Lung (tissue), 16 donors: ENCODE measurements around the gene SIX6. TPM values are rescaled to one million over a fixed set of nuclear protein-coding genes. Genes with fewer than 3 reads are reported as not detected.
"Not testable (repeated sequence)": the region's sequence is repeated elsewhere in the genome, so short reads cannot be mapped to it uniquely, and the experiment has no call there.

Source experiments
- ATAC-seq: fragments of 200-7000 bp; cut with Tn5 transposase; one replicate; pipeline ENCODE4 v1.9.1; 2020; ENCODE audit warnings: moderate number of reproducible peaks; ENCODE audit not compliant: insufficient read depth, low FRiP score
- DNase-seq, 3 donors: peaks; one replicate each; pipeline ENCODE4 v3.0.0-alpha.2; 2013 to 2017
- H3K27ac ChIP-seq, 2 donors: one replicate each; pipeline ENCODE4 v1.5.1; 2013; ENCODE audit warnings: mild to moderate bottlenecking in 2 of 2, moderate library complexity in 2 of 2, control low read depth in 1 of 2, inconsistent platforms in 1 of 2, low read depth in 1 of 2, low read length in 1 of 2
- H3K27me3 ChIP-seq, 3 donors: one replicate each; pipeline ENCODE4 v1.5.1; 2013; ENCODE audit warnings: low read length in 2 of 3; ENCODE audit not compliant: control insufficient read depth in 3 of 3, insufficient read depth in 3 of 3
- H3K36me3 ChIP-seq, 4 donors: one replicate each; pipeline ENCODE4 v1.5.1; 2013; ENCODE audit warnings: low read length in 4 of 4, mild to moderate bottlenecking in 1 of 4, moderate library complexity in 1 of 4; ENCODE audit not compliant: control insufficient read depth in 4 of 4, insufficient read depth in 4 of 4
- H3K4me1 ChIP-seq, 5 donors: one replicate each; pipeline ENCODE4 v1.5.1; 2013; ENCODE audit warnings: low read length in 5 of 5, mild to moderate bottlenecking in 2 of 5, moderate library complexity in 1 of 5; ENCODE audit not compliant: control insufficient read depth in 5 of 5, insufficient read depth in 5 of 5
- H3K4me3 ChIP-seq: one replicate; pipeline ENCODE4 v1.5.1; 2013; ENCODE audit warnings: mild to moderate bottlenecking, control low read depth, moderate library complexity
- H3K9ac ChIP-seq, 2 donors: one replicate each; pipeline ENCODE4 v1.5.1; 2013; ENCODE audit warnings: low read length in 2 of 2, control low read depth in 1 of 2; ENCODE audit not compliant: insufficient read depth in 1 of 2
- H3K9me3 ChIP-seq, 4 donors: one replicate each; pipeline ENCODE4 v1.5.1; 2013; ENCODE audit warnings: low read length in 3 of 4, mild to moderate bottlenecking in 1 of 4, moderate library complexity in 1 of 4; ENCODE audit not compliant: control insufficient read depth in 4 of 4, insufficient read depth in 3 of 4
- WGBS, 2 donors: extraction: QIAGEN DNeasy Blood & Tissue Kit; methylation state at CpG; one replicate each; pipeline ENCODE4 v1.1.7; 2013; 5-methylcytosine and 5-hydroxymethylcytosine counted together
- long read RNA-seq, 5 donors: transcript quantifications; one replicate each; lab custom pipeline, GENCODE V29; 2026
- polyA plus RNA-seq, 2 donors: library from polyadenylated mRNA; stranded (reverse); fragments of 200-250 nt; gene quantifications; one replicate each; pipeline ENCODE4 v1.2.1, GENCODE V29; 2013
- total RNA-seq, 2 donors: library from RNA; depleted of rRNA in 1 of 2; stranded (reverse); fragments of >200 nt in 1 of 2; gene quantifications; one replicate each; pipeline ENCODE4 v1.2.1, GENCODE V29; 2014 to 2021
- TF ChIP-seq, protein P1 (sequence below): IDR thresholded peaks from 2 replicates; pipeline ENCODE4 v1.5.1; 2012; ENCODE audit warnings: mild to moderate bottlenecking; ENCODE audit errors: control extremely low read depth, extremely low read depth
- donor health status: control.
- donor health status: control.
- donor health status: Bipolar disorder and iron deficiency.
- donor health status: healthy.
- donor health status: DM: yes; HTN: yes; CAD: no.

The SIX6 gene
- total RNA-seq (not detected), polyA plus RNA-seq (not detected)
- long read RNA-seq, donor 1, result 0 reads
- long read RNA-seq, donor 2, result 0 reads
- long read RNA-seq, donor 3, result 0 reads
- long read RNA-seq, donor 4, result 0 reads
- long read RNA-seq, donor 5, result 0 reads

DNA sequence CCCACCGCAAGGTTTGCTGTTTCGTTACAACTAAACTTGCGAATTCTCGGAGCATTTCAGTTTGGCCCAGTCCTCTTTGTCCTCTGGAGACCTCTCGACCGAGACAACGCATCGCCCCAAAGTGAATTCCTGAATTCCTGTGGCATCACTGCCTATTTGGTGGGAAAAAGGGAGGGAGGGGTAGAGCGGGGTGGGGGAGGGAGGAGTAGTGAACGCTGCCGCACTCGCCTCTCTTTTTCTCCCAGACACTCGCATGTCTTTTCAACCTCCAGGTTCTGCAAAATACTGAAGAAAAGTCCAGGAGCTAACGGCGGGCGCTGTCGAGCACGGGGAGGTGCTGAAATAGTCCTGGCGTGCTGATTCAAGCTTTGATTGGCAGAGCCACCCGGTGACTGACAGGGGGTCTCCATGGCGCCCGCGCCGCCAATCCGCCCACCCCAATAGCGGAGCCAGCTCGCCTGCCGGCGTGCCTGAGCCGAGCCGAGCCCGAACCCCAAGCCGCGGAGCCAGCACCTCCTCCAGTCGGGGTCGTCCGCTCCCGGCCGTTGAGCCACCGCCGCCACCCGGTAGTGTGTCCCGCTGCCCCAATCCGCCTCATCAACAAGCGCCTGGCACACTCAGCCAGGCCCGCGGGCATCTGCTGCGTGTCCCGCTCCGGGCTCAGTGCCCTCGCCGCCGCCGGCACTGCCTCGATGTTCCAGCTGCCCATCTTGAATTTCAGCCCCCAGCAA is at the start of gene SIX6:
Gene SIX6, plus strand, starts transcription at position 440 of the 731 bp plus-strand sequence. Its CDS starts 253 bp downstream, at position 693.
- WGBS, 2 donors, result 2 to 3% methylated on average over 41 to 55 of the region's 55 CpGs
- DNase-seq, result peak; percentile 44 to 63 (median 57)
- peaks cover 0 to 11% (median 4%) of the 10 kb centered on the region in 5 donors for H3K4me1 ChIP-seq
- no peak for ATAC-seq
- H3K9ac ChIP-seq, result no peak within 1 kb of the TSS
- TF ChIP-seq, protein P1, sequence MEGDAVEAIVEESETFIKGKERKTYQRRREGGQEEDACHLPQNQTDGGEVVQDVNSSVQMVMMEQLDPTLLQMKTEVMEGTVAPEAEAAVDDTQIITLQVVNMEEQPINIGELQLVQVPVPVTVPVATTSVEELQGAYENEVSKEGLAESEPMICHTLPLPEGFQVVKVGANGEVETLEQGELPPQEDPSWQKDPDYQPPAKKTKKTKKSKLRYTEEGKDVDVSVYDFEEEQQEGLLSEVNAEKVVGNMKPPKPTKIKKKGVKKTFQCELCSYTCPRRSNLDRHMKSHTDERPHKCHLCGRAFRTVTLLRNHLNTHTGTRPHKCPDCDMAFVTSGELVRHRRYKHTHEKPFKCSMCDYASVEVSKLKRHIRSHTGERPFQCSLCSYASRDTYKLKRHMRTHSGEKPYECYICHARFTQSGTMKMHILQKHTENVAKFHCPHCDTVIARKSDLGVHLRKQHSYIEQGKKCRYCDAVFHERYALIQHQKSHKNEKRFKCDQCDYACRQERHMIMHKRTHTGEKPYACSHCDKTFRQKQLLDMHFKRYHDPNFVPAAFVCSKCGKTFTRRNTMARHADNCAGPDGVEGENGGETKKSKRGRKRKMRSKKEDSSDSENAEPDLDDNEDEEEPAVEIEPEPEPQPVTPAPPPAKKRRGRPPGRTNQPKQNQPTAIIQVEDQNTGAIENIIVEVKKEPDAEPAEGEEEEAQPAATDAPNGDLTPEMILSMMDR, result no peak
- no peaks in the 10 kb centered on the region for H3K36me3 ChIP-seq
- H3K27me3 ChIP-seq, result peaks cover 18 to 99% (median 98%) of the 10 kb centered on the region in 3 donors
- no peak within 1 kb of the TSS for H3K4me3 ChIP-seq
- peaks cover 0 to 18% (median 0%) of the 10 kb centered on the region in 4 donors for H3K9me3 ChIP-seq
- no peak within 1 kb of the TSS for H3K27ac ChIP-seq

DNA sequence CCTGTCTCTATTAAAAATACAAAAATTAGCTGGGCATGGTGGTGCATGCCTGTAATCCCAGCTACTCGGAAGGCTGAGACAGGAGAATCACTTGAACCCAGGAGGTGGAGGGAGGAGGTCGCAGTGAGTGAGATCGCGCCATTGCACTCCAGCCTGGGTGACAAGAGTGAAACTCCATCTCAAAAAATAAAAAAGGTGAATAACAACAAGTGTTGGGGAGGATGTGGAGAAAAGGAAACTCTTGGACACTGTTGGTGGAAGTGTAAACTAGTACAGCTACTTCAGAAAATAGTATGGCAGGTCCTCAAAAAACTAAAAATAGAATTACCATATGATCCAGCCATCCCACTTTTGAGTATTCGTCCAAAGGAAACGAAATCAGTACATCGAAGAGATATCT is 28.7 kb upstream of the SIX6 start:
- DNase-seq, H3K4me3 ChIP-seq, H3K9ac ChIP-seq, H3K27ac ChIP-seq, H3K9me3 ChIP-seq, ATAC-seq, H3K36me3 ChIP-seq, H3K4me1 ChIP-seq: not testable (repeated sequence)
- WGBS, 2 donors, result 95 to 97% methylated on average over 7 of the region's 7 CpGs
- H3K27me3 ChIP-seq, result peaks cover 0 to 12% (median 6%) of the 10 kb centered on the region in 3 donors

DNA sequence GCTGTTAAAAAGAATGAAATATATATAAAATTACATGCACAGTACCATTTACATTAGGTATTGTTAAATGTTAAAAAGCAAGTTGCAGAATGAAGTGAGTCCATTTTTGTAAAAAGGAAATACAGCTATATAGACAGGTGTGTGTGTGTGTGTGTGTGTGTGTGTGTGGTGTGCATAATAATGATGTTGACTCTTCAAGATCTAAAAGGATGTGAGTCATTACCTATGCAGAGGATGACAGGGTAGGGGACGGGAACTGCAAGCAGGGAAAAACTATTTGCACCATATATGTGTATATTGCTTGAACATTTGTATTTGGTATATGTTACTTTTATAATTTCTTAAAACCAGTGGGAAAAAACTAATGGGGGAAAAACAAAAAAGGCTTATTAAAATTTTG is 26.2 kb upstream of the SIX6 start:
- H3K9me3 ChIP-seq, result peaks cover 0 to 7% (median 2%) of the 10 kb centered on the region in 4 donors
- no peak overlapping the region for H3K4me3 ChIP-seq
- WGBS, 2 donors, result 61 to 62% methylated on average over 1 of the region's 1 CpG
- ATAC-seq, result no peak
- H3K9ac ChIP-seq, result no peak overlapping the region
- H3K36me3 ChIP-seq, result no peaks in the 10 kb centered on the region
- DNase-seq, result no peak
- TF ChIP-seq, protein P1, result no peak
- H3K4me1 ChIP-seq, result peaks cover 0 to 11% (median 0%) of the 10 kb centered on the region in 5 donors
- peaks cover 0 to 33% (median 26%) of the 10 kb centered on the region in 3 donors for H3K27me3 ChIP-seq
- no peak overlapping the region for H3K27ac ChIP-seq

DNA sequence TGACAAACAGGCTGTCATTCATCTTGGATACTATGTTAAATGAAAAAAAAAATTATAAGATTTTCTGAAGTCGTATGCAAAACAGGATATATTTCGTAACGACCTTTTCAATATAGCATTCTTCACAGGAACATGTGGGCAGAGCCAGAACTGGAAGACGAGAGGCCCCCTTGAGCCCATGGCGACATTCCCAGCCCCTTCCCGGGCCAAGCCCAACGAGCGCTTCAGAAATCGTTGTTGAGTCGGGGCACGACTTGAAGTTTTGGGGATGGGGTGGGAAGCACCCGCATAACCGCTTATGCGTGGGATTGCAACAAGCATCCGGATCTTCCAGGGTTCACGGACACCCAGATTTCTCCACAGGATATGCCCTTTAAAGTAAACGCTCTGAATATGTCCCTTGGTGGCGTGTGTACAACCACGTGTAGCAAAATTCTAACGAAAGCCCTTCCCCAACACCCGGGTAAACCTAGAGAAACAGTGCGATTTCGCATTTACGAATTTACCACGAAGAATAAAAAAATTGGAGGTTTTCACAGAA is 23.8 kb upstream of the SIX6 start:
- peaks cover 0 to 11% (median 0%) of the 10 kb centered on the region in 5 donors for H3K4me1 ChIP-seq
- H3K9me3 ChIP-seq, result peaks cover 0 to 6% (median 2%) of the 10 kb centered on the region in 4 donors
- TF ChIP-seq, protein P1, result no peak
- no peaks in the 10 kb centered on the region for H3K36me3 ChIP-seq
- 3 to 7% methylated on average over 25 of the region's 25 CpGs for WGBS, 2 donors
- H3K27me3 ChIP-seq, result peaks cover 0 to 40% (median 36%) of the 10 kb centered on the region in 3 donors
- H3K27ac ChIP-seq, result no peak overlapping the region
- DNase-seq (peak; percentile 40 to 47 (median 45)), ATAC-seq (no peak)
- H3K9ac ChIP-seq, result peak overlapping the region in 1 of 2 donors; percentile 23
- no peak overlapping the region for H3K4me3 ChIP-seq
